HG02973 (cell line): Measurements from ENCODE around the gene ACAA2.
"Not testable (repeated sequence)": the region's sequence is repeated elsewhere in the genome, so short reads cannot be mapped to it uniquely, and the experiment has no call there.

Source experiments
- ATAC-seq: cut with Tn5 transposase; IDR thresholded peaks from one replicate; pipeline ENCODE4 v1.9.1; 2021; ENCODE audit warnings: moderate library complexity; ENCODE audit not compliant: unreplicated experiment

Gene ACAA2

GRCh38 chr18:49845629-49846360, 32.5 kb upstream of the ACAA2 start:
- ATAC-seq, result no peak

DNA sequence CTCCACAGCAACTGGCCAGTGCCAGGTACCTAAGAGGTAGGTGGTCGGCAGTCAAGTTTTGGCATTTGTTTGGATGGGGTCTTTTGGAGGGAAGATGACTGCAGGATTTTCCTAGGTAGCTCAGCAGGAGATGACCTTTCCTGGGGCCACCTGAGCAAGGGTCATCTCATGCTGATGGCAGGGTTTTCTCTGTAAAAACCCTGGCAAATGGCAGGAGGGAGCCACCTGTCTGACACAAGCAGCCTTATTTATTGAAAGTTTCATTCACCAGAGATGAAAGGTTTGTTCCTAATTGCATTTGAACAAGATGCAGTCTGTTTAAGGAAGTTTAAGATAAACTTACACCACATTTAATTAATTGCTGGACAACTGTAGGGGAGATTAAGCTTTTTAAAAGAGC, 31.6 kb upstream of the ACAA2 start:
- ATAC-seq, result no peak

- ATAC-seq, result no peak
Measured at GRCh38 chr18:49843778-49844625, 30.7 kb upstream of the ACAA2 start.

GRCh38 chr18:49843131-49843530, 29.8 kb upstream of the ACAA2 start:
- no peak for ATAC-seq

- no peak for ATAC-seq
Measured at GRCh38 chr18:49842656-49843055, 29.3 kb upstream of the ACAA2 start.

GRCh38 chr18:49841236-49842217, 28.2 kb upstream of the ACAA2 start:
- ATAC-seq, result no peak

GRCh38 chr18:49839012-49839411, 25.7 kb upstream of the ACAA2 start:
- no peak for ATAC-seq

- no peak for ATAC-seq
Measured at GRCh38 chr18:49838381-49838780, 25.0 kb upstream of the ACAA2 start.

DNA sequence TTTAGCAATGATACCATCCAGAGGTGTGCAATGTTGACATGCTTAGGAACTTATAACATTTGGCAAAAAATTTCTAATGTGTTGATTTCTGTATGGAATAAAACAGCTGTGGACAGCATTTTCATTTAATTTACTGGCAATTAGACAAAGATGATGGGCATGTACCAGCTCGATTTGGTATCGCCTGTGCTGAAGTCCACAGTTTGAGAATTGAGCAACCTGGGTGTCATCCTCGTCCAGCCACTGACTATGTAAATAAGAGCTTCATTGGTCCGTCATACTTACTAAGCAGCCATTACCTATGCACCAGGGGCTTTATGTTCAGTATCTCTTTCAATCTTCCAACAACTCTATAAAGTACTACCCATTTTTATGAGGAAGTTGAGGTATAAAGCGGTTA, 24.6 kb upstream of the ACAA2 start:
- ATAC-seq, result no peak

GRCh38 chr18:49837316-49837835, 24.0 kb upstream of the ACAA2 start:
- ATAC-seq, result not testable (repeated sequence)

- no peak for ATAC-seq
Measured at GRCh38 chr18:49835405-49835804, 22.1 kb upstream of the ACAA2 start.

- ATAC-seq, result no peak
Measured at GRCh38 chr18:49834258-49834657, 20.9 kb upstream of the ACAA2 start.

DNA sequence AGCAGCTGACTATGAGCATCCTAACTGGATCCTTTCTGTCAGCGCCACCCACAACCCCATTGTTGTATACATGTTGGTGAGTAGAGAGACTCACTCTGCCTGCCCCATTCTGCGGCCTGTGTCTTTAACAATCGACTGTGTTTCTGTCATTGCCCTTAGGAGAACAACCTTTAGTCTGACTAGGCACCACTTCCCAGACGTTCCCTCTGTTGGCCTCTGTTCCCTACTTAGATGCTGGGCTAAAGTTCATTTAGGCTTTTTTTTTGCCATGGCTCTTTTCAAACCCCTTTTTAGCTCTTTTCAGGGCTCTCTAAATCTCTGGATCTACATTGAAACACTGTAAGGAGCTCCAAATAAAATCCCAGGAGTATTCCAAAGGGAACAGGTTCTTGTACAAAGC, 20.5 kb upstream of the ACAA2 start:
- no peak for ATAC-seq

DNA sequence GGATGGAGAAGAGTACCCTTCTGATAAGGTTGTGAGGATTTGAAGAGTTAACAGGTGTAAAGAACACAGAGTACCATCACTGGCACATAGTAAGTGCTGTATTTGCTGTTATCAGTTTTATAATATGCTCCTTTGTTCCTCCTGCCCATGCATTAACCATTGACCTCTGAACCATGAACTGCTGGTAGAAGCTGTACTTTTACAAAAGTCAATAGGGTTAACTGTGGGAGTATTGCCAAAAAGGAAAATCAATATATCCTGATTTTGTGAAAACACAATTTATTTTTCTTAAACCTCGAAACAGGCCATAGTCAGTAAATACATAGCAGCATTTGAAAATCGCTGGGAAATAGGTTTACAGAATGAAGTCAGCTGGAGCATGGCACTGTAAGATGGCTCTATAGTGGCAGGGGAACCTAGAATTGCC, 18.9 kb upstream of the ACAA2 start:
- no peak for ATAC-seq

GRCh38 chr18:49827996-49828395, 14.7 kb upstream of the ACAA2 start:
- ATAC-seq, result no peak

- no peak for ATAC-seq
Measured at GRCh38 chr18:49819823-49820671, 6.7 kb upstream of the ACAA2 start.

DNA sequence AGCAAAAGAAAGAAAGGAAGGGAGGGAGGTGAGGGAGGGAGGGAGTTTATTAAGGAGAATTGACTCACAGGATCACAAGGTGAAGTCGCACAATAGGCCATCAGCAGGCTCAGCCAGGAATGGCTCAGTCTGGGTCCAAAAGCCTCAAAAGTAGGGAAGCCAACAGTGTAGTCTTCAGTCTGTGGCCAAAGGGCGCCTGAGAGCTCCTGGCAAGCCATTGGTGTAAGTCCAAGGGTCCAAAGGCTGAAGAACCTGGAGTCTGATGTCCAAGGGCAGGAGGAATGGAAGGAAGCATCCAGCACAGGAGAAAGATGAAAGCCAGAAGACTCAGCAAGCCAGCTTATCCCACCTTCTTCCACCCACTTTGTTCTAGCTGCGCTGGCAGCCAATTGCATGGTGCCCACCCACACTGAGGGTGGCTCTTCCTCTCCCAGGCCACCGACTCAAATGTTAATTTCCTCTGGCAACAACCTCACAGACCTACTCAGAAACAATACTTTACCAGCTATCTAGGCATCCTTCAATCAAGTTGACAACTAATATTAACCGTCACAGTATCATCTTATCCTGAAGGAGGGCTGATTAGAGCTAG, 5.8 kb upstream of the ACAA2 start:
- ATAC-seq, result no peak

- no peak for ATAC-seq
Measured at GRCh38 chr18:49817947-49818346, 4.6 kb upstream of the ACAA2 start.

DNA sequence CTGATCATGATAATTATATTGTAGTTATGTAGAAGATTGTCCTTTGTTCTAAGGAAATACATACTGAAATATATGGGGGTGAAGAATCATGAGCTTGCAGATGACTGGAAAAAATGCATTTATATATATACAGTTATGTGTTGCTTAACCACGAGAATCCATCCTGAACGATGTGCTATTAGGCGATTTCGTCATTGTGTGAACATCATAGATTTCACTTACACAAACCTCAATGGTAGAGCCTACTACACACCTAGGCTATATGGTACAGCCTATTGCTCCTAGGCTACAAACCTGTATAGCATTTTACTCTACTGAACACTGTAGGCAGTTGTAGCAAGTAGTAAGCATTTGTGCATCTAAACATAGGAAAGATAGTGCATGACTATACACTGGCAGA, 2.6 kb upstream of the ACAA2 start:
- ATAC-seq, result no peak

DNA sequence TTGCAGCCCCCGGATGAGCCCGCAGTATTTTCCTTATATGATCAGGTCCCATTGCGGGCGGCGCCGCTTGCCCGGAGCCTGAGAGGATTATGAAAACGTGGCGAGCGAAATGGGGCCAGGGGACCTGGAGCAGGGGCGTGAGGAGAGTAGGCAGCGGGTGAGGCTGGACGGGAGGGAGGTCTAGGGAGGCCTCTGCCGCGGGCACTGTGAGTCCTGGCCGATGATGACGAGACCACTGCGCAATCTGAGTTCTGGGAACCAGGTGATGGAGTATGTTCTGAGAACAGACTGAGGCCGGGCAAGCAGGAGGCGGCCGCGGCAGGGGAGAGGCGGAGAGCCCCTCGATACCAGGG, 790 bp upstream of the ACAA2 start:
- peak; percentile 22 for ATAC-seq
